Glomerular endothelial cell (primary cell): ENCODE measurements around the gene ZNF394. TPM values are rescaled to one million over a fixed set of nuclear protein-coding genes. Genes with fewer than 3 reads are reported as not detected.

ENCODE experiments used
- DNase-seq: peaks from one replicate; pipeline ENCODE4 v3.0.0-alpha.2; 2011; ENCODE audit warnings: low read depth, low spot score; ENCODE audit errors: extremely low read depth
- total RNA-seq: library from RNA; depleted of rRNA; stranded (reverse); fragments of >200 nt; gene quantifications from 2 replicates; pipeline ENCODE4 v1.2.3, GENCODE V29; 2015

Gene ZNF394
- total RNA-seq, 1 donor from 2014 or later, result 39.2 TPM

DNA sequence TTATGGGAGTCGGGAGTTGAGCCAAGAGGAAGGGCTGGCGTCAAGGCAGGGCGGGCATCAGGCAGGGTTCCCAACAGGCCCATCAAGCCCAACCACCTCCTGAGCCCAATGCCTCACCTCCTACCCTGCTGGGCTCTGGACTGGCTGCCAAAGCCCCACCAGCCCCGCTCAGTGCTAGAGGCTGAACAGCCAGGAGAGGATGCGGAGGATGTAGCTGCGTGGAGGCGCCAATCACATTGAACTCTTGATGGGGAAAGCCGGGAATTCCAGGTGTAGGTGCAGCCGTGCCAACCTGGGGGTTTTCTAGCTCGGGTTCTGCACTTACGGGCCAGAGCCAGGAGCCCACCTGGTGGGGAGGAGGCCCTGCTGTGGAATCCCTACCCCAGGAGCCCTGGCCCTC, 47.0 kb downstream of the ZNF394 start:
- no peak for DNase-seq

- no peak for DNase-seq
Measured at GRCh38 chr7:99452541-99452940, 47.5 kb downstream of the ZNF394 start.

DNA sequence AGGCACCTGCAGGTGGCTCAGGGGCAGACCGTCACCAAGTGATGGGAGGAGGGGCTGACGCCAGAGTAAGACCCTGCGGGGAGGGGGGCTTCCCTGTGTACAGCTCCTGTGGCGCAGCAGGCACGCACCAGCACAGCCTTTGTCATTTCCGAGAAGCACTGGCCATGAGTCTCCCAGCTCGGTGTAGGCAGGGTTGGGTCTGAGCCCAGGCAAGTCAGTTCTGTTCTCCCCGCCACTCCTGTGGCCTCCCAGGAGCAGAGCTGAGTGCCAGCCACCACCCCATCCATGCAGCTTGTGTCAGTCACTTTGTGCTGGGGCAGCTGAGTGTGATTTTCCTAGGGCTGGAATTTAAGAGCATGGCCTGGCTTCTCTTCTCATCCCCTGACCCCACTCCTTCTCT, 48.1 kb downstream of the ZNF394 start:
- no peak for DNase-seq

DNA sequence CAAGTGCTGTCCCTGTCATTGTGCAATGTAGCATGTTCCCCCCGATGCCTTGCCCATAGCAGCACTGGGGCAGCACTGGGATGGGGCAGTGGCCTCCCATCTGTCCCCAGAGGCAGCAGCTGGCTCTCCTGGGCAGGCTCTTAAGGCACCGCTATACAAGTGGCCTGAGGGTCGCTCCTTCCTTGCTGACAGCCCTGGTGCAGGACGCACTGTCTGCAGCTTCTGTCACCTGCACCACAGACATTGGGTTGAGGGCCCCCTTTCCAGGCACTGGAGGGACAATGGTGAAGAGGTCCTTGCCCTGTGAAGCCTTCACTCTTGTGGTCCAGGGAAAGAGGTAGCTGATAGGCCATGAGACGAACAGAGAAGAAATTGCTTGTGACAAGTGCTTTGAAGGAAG, 50.8 kb downstream of the ZNF394 start:
- DNase-seq, result no peak

GRCh38 chr7:99448855-99449254, 51.2 kb downstream of the ZNF394 start:
- no peak for DNase-seq

DNA sequence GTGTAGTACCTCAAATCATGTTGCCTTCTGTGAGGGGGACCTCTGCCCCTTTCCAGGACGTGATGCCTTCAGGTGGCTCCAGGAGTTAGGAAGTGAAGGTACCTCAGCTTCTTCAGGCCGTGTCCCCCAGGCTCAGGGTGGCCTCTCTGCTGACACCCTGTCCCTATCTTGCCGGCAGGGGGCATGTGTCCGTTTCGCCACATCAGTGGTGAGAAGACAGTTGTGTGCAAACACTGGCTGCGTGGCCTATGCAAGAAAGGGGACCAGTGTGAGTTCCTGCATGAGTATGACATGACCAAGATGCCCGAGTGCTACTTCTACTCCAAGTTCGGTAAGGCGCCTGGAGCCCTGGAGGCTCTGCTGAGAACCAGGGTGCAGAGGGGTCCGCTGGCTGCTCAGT, 52.1 kb downstream of the ZNF394 start:
- no peak for DNase-seq

DNA sequence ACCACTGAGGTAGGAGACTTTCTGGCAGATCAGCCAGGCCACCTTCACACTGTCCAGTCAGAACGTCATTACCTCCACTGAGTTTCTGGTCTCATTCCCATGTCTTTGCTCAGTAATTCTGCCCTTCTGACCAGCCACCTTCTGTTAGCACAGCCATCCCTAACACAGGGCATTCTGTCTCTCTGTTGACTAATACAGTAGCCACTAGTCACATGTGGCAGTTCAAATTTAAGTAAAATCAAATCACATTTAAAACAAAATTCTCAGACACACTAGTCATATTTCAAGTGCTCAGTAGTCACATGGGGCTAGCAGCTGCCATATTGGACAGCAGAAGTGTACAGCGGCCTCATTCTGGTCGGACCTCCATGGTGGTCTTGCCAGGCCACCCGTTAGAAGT, 54.0 kb downstream of the ZNF394 start:
- no peak for DNase-seq

Other genes with a start within 250 kb of the ZNF394 start
- 0.12 and 1.3 TPM in 2 replicates for gene MYH16, start 227.4 kb downstream of the ZNF394 start, total RNA-seq
- gene ARPC1A, start 174.4 kb downstream of the ZNF394 start, total RNA-seq, result 160 and 225 TPM in 2 replicates
- 509 and 602 TPM in 2 replicates for gene ARPC1B, start 125.6 kb downstream of the ZNF394 start, total RNA-seq
- gene PDAP1, start 91.7 kb downstream of the ZNF394 start, total RNA-seq, result 105 and 109 TPM in 2 replicates
- 82.7 and 94.0 TPM in 2 replicates for gene BUD31, start 91.3 kb downstream of the ZNF394 start, total RNA-seq
- 7.6 and 14.3 TPM in 2 replicates for gene PTCD1, start 61.5 kb downstream of the ZNF394 start, total RNA-seq
- gene CPSF4, start 61.3 kb downstream of the ZNF394 start, total RNA-seq, result 19.0 and 28.9 TPM in 2 replicates
- gene ATP5MF, start 34.1 kb downstream of the ZNF394 start, total RNA-seq, result 876 and 1,855 TPM in 2 replicates
- 4.7 and 11.4 TPM in 2 replicates for gene ZNF789, start 27.4 kb downstream of the ZNF394 start, total RNA-seq
- gene ZKSCAN5, start 4.4 kb upstream of the ZNF394 start, total RNA-seq, result 8.8 and 11.7 TPM in 2 replicates
- gene FAM200A, start 51.8 kb upstream of the ZNF394 start, total RNA-seq, result 3.2 and 3.8 TPM in 2 replicates
- 11.3 and 12.7 TPM in 2 replicates for gene ZNF655, start 58.4 kb upstream of the ZNF394 start, total RNA-seq
- gene TMEM225B, start 98.0 kb upstream of the ZNF394 start, total RNA-seq, result not detected in 2 replicates
- gene ZSCAN25, start 116.7 kb upstream of the ZNF394 start, total RNA-seq, result 7.1 and 11.3 TPM in 2 replicates
- 0.10 TPM in 1 of 2 replicates, not detected in the other for gene CYP3A5, start 179.7 kb upstream of the ZNF394 start, total RNA-seq
- not detected in 2 replicates for gene CYP3A7, start 234.9 kb upstream of the ZNF394 start, total RNA-seq